SW480 (cell line): ENCODE measurements around the gene C6orf118.
A peak's percentile ranks its signal among the peaks of the same experiment; 100 is the strongest.

Experiments
- DNase-seq: peaks from one replicate; pipeline ENCODE4 v3.0.0-alpha.2; 2016; ENCODE audit warnings: low spot score

Gene C6orf118

DNA sequence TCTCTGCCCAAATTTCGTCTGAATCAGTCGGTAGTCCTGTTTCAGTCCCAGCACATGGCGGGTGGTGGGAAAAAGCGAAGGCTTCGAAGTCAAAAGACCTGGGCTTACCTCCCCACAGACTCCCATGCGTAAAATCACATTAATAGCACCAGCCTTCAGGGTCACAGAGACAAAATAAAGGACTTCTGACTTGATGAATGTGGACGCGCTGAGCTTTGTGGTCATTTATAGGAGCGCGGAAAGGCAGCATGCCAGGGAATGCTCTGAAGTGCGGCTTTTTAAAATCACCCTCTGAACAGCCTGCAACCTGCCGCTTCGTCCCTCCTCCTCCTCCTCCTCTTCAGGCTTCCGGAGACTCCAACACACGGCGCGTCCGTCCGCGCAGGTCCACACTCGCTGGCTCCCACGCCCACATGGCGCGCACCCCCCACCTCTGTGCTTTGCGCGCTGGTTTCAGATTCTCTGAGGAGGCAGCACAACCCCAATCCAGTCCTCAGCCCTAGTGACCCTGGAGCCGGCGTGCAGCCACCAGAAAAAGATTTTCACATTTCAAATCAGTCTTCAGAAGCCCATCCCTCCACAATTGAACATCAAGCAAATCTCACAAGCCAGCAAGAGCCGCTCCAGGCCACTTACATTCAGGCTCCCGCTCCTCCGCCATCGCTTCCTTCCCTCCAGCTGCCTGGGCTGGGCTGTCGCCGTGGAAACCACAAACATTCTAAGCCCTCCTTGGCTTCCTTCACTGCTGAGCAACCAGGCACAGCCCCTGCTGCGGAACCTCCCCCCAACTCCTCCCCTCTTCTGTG is at the start of gene C6orf118:
Gene C6orf118, minus strand, starts transcription at position 680 of the 806 bp plus-strand sequence. Its CDS starts 19 bp downstream, at position 661.
- DNase-seq: peak; percentile 39

DNA sequence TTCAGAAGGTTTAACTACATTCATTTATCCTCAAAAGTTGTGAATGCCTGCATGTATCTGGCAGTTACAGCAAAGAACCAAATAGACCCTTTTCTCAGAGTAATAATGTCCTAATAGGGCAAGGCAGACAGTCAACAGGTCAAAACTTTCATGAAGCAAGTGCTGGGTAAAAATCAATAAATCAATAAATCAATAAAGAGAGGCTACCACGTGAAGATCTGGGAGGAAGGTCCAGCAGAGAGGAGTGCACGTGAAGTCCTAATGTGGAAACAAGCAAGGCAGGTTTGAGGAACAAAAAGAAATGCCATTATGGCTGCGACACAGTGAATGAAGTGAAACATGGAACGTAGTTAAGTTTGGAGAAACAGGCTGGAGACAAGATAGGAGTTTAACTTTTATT is 36.3 kb upstream of the C6orf118 start:
- no peak for DNase-seq

DNA sequence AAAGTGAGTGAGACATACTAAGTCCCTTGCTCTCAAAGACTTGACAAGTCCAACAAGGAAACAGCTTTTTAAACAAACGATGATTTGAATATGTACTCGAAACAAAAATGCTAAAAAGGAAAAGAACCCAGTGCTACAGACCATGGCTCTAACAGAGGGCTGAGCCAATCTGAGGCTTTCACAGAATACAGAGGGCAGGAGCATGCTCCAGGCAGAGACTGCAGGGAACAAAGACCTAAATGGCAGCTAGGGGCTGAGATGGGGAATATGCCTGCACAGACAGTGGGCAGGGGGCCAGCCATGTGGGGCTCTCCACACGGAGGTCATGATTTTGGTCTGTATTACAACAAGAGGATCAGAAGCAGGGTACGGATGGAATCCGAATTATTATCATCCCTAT is 31.1 kb upstream of the C6orf118 start:
- DNase-seq: no peak

DNA sequence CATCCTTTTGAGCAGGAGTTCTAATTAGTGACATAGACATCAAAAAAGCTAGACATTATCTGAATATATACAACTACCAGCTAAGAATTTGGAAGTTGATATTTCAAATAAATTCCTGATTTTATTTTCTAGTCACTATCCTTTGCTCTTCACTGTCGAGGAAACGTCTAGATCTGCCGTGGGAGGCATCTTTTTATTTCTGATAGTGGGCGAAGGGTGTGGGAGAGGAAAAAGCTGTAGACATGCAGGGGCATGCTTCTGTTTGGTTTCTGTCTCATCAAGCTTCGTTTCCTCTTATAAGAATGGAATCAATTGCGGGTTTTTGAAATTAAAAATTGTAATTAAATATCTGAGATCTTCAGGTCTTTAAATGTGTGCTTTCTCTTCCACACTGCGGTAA is 16.2 kb upstream of the C6orf118 start:
- DNase-seq: no peak

DNA sequence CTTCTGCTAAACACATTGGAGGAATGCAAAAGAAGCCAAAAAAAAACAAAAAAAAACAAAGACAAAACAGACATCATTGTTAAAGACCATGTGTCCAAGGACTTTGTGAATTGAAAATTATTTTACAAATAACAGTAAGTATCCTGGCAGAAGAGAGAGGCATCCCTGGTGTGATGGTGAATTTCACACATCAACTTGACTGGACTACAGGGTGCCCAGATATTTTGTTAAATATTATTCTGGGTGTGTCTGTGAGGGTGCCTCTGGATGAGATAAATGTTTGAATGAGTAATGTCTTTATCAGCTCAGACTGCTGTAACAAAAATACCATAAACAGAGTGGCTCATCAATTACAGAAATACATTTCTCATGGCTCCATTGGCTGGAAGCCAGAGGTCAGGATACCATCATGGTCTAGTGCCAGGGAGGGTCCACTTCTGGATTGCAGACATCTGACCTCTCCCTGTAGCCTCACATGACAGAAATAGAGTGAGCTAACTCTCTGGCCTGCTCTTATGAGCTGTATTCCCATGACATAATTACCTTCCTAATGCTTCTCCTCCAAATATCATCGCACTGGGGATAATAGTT is 12.2 kb upstream of the C6orf118 start:
- DNase-seq: no peak

DNA sequence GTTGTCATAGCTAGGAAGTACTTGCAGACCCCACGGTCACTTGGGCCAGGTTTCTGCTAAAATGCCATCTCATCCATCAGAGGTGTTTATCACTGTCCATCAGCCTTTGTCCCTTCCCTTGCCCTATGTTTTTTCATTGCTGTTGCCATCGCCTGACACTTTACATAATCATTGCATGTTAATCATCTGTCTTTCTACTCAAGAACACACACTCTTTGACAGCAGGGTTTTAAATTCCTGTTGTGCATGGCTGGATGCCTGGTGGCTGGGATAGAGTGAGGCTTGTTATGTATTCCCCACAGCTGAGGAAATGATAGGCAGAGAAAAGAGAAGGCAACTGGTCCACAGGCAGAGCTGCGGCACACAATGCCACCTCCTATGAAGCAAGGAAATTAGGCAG is 11.7 kb upstream of the C6orf118 start:
- DNase-seq: no peak

DNA sequence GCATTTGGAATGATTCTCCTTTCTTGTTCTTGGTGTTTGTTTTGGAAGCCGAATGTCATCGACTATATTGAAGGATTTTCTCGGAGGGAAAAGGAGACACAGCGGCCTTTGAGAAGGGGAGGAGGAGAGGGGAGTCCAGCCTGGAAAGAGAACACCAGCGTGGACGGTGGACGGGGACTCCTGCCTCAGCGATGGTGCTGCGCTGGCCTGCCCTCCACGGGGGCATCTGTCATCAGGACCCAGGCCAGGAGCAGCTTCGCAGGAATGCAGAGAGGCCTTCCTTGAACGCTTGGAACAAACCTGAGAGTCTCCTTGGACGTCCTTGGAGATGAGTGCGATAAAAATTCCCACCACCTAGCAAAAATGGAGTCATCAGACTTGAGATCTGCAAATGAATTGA is 8.3 kb upstream of the C6orf118 start:
- DNase-seq: no peak

DNA sequence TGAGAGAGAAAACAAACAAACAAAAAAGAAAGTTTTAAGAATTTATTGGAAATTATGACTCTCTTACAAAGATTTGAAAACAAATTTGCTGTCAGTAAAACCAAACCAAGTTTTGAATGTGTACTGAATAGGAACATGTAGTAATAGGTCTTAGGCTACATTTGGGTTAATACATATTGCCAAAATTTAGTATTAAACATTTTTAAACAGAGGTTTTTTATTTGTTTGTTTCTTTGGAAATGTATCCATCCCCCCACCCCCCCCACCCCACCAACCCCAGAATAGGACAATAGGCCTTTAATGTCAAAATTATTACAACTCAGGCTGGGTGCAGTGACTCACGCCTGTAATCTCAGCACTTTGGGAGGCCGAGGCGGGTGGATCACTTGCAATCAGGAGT is 2.5 kb downstream of the C6orf118 start:
- no peak for DNase-seq

DNA sequence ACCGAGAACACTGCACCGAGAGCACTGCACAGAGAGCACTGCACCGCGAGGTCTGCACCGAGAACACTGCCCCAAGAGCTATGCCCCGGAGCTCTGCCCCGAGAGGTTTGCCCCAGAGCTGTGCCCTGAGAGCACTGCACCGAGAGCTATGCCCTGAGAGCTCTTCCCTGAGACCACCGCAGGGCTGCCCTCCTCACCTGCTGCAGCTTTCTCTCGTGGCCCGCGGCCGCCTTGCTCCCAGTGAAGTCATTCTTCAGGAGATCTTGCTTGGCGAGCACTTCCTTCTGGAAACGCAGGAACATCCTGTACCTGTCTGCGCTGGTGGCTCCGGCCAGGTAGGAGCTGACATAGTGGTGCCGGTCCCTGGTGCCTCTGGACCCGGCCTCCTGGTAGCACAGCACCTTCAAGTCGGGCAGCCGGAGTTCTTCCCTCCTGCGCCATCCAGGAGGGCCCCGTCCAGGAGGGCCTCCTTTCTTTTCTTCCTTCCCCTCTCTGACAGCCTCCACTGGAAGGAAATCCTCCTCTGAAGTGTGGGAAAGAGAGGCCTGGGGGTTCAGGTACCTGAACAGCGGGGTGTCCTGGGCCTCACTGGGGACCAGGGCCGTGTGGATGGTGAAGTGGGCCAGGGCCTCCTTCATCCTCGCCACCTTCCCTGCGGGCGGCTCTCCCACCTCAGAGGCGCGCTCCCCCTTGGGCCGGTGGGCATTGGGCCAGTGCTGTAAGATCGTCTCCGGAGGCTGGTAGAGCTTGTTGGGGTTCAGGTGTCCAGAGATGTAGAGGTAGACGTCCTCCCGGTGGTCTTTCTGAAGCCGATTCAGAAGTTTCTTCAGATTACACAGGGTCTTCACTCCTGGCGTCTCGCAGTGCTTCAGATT is 7.8 kb downstream of the C6orf118 start:
- DNase-seq: no peak

DNA sequence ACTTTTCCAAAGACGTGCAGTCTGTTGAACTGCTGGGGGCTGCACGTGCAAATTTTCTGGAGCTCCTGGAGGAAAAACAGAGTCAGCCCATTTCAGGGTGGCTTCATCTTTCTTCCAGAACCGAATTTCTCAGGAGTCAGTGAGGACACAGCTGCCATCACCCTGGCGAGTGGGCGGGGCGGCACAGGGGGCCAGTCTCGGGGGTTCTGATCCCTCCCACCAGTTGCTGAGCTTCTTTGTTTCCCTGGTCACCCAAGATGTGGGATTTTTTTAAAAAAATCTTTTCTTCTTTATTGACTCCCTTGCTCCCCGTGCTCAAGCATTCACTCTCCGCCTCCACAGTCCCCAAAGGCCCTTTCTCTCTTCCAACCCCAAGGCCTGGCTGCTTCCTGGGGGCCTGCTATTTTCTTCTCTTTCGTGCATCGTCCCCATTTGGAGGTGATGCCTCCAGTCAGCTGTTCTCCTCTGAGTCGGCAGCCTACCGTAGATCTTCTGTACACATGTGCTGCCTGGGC is 8.9 kb downstream of the C6orf118 start:
- DNase-seq: no peak

DNA sequence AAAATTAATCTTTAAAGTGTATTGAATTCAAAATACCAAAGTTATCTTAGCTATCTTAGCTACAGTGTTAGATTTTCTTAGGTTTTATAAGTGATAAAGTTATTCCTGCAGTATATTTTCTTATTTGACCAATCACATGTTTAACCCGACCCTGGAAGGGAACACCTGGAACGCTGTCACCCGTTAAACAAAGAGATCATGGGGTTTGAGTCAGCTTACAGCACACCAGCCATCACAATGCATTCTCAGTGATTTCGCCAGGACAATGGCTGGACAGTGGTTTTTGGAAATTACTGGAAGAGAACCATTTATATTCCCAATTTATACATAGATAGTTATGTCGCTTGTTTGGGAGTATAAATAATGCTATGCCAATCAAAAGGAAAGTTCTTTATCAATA is 10.5 kb downstream of the C6orf118 start:
- no peak for DNase-seq

DNA sequence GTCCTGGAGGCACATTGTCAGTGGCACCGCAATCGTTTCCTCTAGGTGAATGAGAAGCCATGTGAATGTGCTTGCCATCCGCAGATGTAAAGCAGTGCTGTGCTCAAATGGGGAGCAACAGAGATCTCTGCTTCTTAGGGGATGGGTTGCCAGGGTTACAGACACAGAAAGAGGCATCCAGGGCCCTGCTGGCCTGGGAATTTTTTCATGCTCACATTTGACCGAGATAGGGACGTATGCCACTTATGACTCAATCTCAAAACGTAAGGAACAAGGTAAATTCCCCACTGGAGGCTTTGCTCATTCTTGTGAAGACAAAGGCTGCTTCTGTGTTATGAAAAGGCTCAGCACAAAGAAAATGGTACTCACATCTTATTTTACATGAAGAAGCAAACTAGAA is 11.0 kb downstream of the C6orf118 start:
- no peak for DNase-seq

DNA sequence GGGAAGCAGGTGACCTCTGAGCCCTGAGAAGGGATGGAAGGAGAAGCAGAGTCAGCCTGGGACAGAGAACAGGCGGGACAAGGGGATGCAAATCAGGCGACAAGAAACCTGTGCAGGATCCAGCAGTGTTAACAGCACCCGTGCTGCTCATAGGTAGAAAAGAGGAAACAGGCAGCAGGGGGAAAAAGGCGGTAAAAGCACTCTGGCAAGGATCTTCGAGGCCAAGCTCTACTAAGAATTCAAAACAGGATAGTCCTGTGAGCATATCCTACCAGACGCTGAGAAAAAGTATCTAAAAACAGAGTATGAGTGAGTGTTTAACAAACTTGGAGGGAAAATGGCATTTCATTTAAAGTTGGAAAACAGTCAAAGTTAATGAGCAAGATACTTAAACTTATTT is 16.7 kb downstream of the C6orf118 start:
- DNase-seq: no peak

DNA sequence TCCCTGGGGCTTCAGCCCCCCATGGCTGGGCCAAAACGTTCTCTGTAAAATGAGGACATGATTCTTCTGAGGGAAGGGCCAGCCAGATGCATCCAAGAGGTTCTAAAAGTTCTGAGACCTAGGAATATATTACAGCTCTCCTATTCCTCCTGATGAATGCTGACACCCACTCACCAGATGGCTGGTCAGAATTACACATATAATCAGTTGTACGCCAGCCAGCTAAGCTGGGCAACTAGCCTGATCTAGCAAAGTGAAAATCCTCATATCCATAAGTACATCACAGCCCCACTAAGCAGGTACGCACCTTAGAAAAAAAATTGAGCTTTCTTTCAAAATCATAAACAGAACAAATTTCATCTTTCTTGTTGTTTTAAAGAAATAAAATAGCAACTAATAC is 34.8 kb downstream of the C6orf118 start:
- no peak for DNase-seq

DNA sequence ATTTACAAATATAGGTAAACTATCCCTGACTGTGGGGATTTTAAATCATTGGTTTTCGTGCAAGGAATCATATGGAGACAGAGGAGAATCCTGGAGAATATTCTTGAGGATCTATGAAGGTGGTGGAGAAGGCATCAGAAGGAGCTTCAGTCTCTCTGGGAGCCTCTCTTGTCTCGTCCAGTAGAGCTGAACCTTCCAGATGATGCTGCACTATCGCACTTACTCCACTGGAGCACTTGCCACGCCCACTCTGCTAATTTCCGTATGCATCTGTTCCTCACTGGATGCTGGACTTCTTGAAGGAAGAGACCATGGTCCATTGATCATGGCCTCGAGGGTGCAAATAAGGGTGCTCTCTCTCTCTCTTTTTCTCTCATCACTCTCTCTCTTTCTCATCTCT is 36.8 kb downstream of the C6orf118 start:
- no peak for DNase-seq

DNA sequence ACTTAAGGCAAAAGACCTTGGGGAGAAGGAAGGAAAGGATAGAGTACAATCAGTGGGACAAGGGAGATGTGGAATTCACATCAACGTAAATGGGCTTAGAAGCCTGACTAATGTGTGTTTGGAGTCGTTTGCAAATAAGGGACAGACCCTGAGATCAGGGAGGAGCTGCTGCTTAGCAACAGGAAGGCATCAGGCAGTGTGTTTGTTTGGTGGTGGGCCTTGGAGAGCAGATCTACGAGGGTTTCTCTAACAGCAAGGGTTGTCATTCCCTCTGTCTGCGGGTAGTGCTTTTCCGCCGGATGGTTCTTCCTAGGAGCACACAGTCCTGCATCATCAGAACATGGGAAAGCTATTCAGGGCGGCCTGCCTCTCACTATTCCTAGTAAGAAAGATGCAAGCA is 40.4 kb downstream of the C6orf118 start:
- no peak for DNase-seq

DNA sequence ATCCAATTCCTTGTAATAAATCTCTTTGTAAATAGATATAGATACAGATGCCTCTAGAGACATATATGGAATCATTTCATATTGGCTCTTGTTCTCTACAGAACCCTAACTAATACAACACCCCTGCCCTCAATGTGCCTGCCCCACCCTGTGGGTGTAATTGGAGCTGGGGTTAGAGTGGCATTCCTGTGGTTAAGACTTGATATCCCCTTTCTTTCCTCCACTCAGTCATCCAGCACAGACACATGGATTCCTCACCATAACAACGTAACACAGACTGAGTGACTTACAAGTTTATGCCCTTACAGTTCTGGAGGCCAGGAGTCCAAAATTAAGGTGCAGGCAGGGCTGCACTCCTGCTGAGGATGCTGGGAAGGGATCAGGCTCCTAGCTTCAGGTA is 42.8 kb downstream of the C6orf118 start:
- no peak for DNase-seq

DNA sequence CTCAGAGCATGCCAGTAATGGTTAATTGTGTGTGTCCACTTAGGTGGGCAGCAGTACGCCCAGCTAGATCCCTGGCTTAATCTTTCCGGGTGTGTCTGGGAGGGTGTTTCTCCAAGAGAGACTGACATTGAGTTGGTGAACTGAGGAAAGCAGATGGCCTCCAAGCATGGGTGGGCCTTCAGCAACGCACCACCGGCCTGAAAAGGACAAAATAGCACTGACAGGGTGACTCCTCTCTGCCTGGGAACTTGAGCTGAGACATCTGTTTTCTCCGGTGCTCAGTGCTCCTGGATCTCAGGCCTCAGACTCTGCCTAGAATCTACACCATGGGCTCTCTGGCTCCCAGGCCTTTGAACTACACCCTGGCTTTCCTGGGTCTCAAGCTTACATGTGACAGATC is 43.2 kb downstream of the C6orf118 start:
- DNase-seq: no peak

DNA sequence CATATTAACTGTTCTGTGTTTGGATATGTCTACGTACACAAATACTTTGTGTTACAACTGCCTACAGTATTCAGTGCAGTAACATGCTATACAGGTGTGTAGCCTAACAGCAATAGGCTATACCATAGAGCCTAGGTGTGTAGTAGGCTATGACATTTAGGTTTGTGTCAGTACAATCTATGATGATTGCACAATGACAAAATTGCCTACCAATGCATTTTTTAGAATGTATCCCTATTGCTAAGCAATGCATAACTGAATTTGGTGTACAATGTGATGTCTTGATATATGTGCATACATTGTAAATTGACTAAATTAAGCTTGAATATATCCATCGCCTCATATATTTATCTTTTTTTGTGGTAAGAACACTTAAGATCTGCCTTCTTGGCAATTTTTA is 48.9 kb downstream of the C6orf118 start:
- DNase-seq: no peak

DNA sequence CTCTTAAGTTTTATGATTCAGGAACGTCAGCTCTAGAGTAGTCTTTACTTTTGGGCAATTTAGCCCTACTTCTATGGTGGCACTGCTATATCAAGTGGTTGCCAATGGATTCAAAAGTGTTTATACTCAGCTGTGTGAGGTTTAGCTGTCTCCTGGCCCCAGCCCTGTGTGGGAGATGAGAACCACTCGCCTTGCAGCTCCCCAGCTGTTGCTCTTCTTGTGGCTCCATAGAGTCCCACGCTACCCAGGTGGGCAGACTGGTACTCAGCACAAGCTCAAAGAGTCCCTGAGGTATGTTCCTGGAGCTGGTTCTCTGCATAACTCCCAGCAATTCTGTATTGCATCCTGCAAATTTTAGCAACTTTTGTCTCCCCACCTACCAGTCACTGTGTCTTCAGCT is 59.6 kb downstream of the C6orf118 start:
- DNase-seq: no peak

DNA sequence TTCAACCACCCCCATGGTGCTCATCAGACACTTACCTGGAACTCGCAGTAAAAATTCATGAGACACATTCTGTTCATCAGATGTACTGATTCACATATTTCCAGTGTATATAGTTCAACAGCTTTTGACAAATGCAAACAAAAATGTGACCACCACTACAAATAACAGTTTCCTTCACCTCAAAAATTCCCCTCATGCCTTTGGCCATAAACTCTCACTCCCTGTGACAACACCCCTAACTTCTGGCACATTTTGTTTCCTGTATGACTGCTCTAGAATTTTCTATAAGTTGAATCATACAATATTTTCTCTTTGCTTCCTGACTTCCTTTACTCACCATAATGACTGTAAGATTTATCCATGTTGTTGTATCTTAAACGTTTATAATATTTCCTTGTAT is 63.7 kb downstream of the C6orf118 start:
- no peak for DNase-seq

DNA sequence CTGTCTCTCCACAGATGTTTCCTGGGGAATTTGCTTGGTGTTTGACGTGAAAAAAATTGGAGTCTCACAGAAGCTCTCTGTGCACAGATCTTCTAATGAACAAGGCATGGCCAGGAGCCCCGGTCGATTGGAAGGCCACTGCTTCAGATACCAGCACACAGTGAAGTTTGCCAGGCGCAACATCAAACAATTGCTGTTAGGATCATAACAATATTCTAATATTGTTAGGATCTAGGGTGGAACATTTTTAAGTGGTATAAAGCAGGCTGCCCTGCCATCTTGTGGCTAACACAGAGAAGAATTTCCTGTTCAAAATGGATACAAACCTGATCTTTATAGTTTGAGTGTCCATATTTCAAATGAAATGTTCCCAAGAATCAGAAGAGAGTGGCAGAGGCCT is 64.1 kb downstream of the C6orf118 start:
- DNase-seq: peak; percentile 26
